Astrocyte (in vitro differentiated cells and primary cell): Measurements from ENCODE around the gene ARL8A.

ENCODE experiments used
- CTCF ChIP-seq: IDR thresholded peaks from 2 replicates; pipeline ENCODE4 v1.5.1; 2011; ENCODE audit warnings: low read depth, mild to moderate bottlenecking, inconsistent platforms, low read length, moderate library complexity; ENCODE audit not compliant: insufficient read depth
- EZH2 ChIP-seq: IDR thresholded peaks from 2 replicates; pipeline ENCODE4 v1.6.1; 2012; ENCODE audit warnings: mild to moderate bottlenecking, low read length, inconsistent platforms; ENCODE audit not compliant: insufficient read depth

GRCh38 chr1:202154766-202155477 lies 10.4 kb upstream of the ARL8A start:
- TF ChIP-seq EZH2 (no peak), CTCF (peak; percentile 40)
